Heart right ventricle (tissue), 16 donors: Measurements from ENCODE around the gene UBR2. TPM values are rescaled to one million over a fixed set of nuclear protein-coding genes. Genes with fewer than 3 reads are reported as not detected.

ENCODE experiments used
- ATAC-seq, 8 donors: fragments of 200-7000 bp; cut with Tn5 transposase; one replicate each; pipeline ENCODE4 v1.9.1; 2020; ENCODE audit warnings: mild to moderate bottlenecking in 8 of 8, moderate library complexity in 8 of 8, moderate number of reproducible peaks in 1 of 8
- DNase-seq, 2 donors: peaks; one replicate each; pipeline ENCODE4 v3.0.0-alpha.2; 2020
- H3K27ac ChIP-seq, 10 donors: fragments of 200-600 bp; sonication (generic) in 2 of 10; one replicate each; pipeline versions ENCODE4 v1.5.0 to v1.8.0; 2020 to 2022; ENCODE audit warnings: mild to moderate bottlenecking in 3 of 10
- H3K27me3 ChIP-seq, 7 donors: fragments of 200-600 bp; one replicate each; pipeline ENCODE4 v1.8.0; 2021 to 2022; ENCODE audit warnings: mild to moderate bottlenecking in 2 of 7
- H3K36me3 ChIP-seq, 9 donors: fragments of 200-600 bp; sonication (generic) in 1 of 9; one replicate each; pipeline versions ENCODE4 v1.5.0 to v1.8.0; 2020 to 2022; ENCODE audit warnings: mild to moderate bottlenecking in 2 of 9
- H3K4me1 ChIP-seq, 9 donors: fragments of 200-600 bp; sonication (generic) in 1 of 9; one replicate each; pipeline versions ENCODE4 v1.5.0 to v1.8.0; 2020 to 2022; ENCODE audit warnings: mild to moderate bottlenecking in 4 of 9
- H3K4me3 ChIP-seq, 10 donors: fragments of 200-600 bp; sonication (generic) in 2 of 10; one replicate each; pipeline versions ENCODE4 v1.5.0 to v1.8.0; 2020 to 2022; ENCODE audit warnings: mild to moderate bottlenecking in 7 of 10, moderate library complexity in 2 of 10
- H3K9me3 ChIP-seq, 11 donors: fragments of 200-600 bp in 10 of 11; sonication (generic) in 2 of 11; one replicate each; pipeline versions ENCODE4 v1.5.0 to v1.8.0; 2013 to 2022; ENCODE audit warnings: mild to moderate bottlenecking in 2 of 11, control low read depth in 1 of 11, moderate library complexity in 1 of 11
- CTCF ChIP-seq, 9 donors: fragments of 200-600 bp; sonication (generic) in 2 of 9; IDR thresholded peaks; one replicate each; pipeline versions ENCODE4 v1.5.0 to v1.8.0; 2021 to 2022; ENCODE audit warnings: antibody characterized with exemption in 9 of 9, mild to moderate bottlenecking in 5 of 9, moderate library complexity in 1 of 9
- WGBS, 2 donors: extraction: QIAGEN DNeasy Blood & Tissue Kit; methylation state at CpG; one replicate each; pipeline ENCODE4 v1.1.7; 2013; ENCODE audit warnings: inconsistent platforms in 1 of 2; 5-methylcytosine and 5-hydroxymethylcytosine counted together
- intact Hi-C, 10 donors: fragments of 100-400 bp; cut with DNase I; formaldehyde crosslinking; loops; one replicate each; pipeline versions ENCODE4 v1.11.1 to v1.14.2; 2022
- polyA plus RNA-seq, 2 donors: library from polyadenylated mRNA; stranded (reverse); fragments of 200-250 nt; gene quantifications; one replicate each; pipeline ENCODE4 v1.2.3, GENCODE V29; 2013
- total RNA-seq, 10 donors: library from RNA; stranded (reverse); fragmentation: NEBNext Ultra II Directional in 3 of 10; extraction: Animal tissue kit (Norgen Biotek cat#: 25700) in 3 of 10; gene quantifications; one replicate each; pipeline versions ENCODE4 v1.2.1 to v1.2.4, GENCODE V29; 2021 to 2023
- donor health status: Arrhythmogenic right ventricular cardiomyopathy.
- donor health status: ischemic (EF 13 %, LVEDD 7.1; RV severe dilation, severe dysfunction).
- donor health status: healthy with polysubstance abuse.
- donor health status: DM: no; HTN: yes; CAD: no.
- donor health status: DM: no; HTN: no; CAD: no.
- donor health status: ischemic (EF 25% LVEDD 6.9; RV normal size, moderate dysfunction).
- donor health status: ischemic (EF 25% LVEDD 5.7; RV mildly dilated, moderate dysfunction).
- donor health status: healthy.
- donor health status: DM: yes; HTN: yes; CAD: no.
- donor health status: Ischemic cardiomyopathy.
- donor health status: ischemic (EF 35%, LVEDD 5.7; RV mildly dilated, moderate dysfunction).
- donor health status: nonischemic (EF 11% LVEDD 7.7; RV severe dilation, severe dysfunction).
- donor health status: DM: yes; HTN: yes; CAD: no.
- donor health status: PGD.
- donor health status: ischemic (EF 29% LVEDD 5.4; RV normal size, mild dysfunction).
- donor health status: nonischemic (EF 23%, LVEDD 6.1; RV moderate dilation, normal function).

The UBR2 gene
- total and polyA plus RNA-seq, 12 donors = 6.7 to 36.5 (median 34.4) TPM

DNA sequence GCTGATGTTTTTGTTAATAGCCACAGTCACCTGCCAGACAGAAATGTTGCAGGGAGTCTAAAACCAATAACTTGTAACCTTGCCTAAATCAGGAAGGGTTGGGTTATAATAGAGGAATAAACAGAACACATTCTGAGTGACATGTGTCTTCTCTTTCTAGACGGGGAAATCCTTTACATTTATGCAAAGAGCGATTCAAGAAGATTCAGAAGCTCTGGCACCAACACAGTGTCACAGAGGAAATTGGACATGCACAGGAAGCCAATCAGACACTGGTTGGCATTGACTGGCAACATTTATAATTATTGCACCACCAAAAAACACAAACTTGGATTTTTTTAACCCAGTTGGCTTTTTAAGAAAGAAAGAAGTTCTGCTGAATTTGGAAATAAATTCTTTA, 127.0 kb downstream of the UBR2 start:
- Histone ChIP-seq H3K27me3 (no peaks in the 10 kb centered on the region), H3K4me1 (peaks cover 0 to 44% (median 16%) of the 10 kb centered on the region in 9 donors), H3K9me3 (no peaks in the 10 kb centered on the region), H3K27ac (peak overlapping the region in 4 of 10 donors; percentile 16 to 66 (median 44)), H3K4me3 (no peak overlapping the region), H3K36me3 (peaks cover 0 to 92% (median 48%) of the 10 kb centered on the region in 9 donors)
- ATAC-seq (no peak), DNase-seq (no peak)
- WGBS, 2 donors = 59 to 67% methylated on average over 2 of the region's 2 CpGs
- no peak for TF ChIP-seq CTCF (IDR thresholded peaks at IDR 0.05)
- intact Hi-C loops = loop anchor here in 2 of 10 donors (5.0 kb wide), 1 partner anchor 36 kb away; no protein-coding TSS in a partner anchor

DNA sequence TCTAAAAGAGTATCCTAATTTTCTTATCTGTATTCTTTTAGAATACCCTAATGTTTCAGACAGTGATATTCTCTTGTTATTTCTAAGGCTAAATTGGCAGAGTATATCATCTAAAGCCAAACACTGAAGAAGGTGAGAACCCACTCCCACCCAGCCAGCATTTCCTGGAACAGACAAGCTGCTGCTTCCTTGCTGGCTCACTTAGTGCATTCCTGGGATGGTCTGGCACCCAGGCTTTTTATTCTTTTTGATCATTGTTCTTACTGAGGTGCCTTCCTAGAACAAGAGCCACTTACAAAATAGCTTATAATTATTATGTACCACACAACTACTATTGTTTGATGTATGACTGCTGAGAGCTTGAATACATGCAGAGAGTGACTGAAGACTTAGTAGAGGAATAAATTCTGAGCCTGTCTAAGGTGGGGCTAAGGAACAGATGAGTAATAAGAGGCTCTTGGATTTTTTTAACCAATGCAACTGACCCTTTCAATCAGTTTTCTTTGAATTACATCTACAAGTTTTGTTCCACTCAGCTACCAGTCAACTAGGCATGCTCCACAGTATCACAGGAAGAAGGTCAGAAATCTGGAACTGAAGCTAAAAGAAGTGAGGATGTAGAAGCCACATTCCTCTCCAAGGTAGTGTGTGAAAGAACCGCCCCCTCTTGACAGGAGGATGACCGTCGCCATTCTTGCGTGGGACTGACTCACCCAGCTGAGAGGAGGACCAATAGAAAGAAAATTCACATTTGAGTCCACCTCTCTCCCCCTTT, 128.5 kb downstream of the UBR2 start:
- Histone ChIP-seq H3K27me3 (no peaks in the 10 kb centered on the region), H3K27ac (peak overlapping the region in 8 of 10 donors; percentile 16 to 66 (median 56)), H3K36me3 (peaks cover 0 to 84% (median 43%) of the 10 kb centered on the region in 9 donors), H3K9me3 (no peaks in the 10 kb centered on the region), H3K4me3 (no peak overlapping the region), H3K4me1 (peaks cover 0 to 50% (median 22%) of the 10 kb centered on the region in 9 donors)
- intact Hi-C loops = loop anchor here in 2 of 10 donors (5.0 kb wide), 1 partner anchor 35 kb away; no protein-coding TSS in a partner anchor
- no peak for TF ChIP-seq CTCF (IDR thresholded peaks at IDR 0.05)
- DNase-seq (no peak), ATAC-seq (peak in 7 of 8 donors; percentile 35 to 68 (median 60))
- 53 to 67% methylated on average over 4 of the region's 4 CpGs for WGBS, 2 donors

DNA sequence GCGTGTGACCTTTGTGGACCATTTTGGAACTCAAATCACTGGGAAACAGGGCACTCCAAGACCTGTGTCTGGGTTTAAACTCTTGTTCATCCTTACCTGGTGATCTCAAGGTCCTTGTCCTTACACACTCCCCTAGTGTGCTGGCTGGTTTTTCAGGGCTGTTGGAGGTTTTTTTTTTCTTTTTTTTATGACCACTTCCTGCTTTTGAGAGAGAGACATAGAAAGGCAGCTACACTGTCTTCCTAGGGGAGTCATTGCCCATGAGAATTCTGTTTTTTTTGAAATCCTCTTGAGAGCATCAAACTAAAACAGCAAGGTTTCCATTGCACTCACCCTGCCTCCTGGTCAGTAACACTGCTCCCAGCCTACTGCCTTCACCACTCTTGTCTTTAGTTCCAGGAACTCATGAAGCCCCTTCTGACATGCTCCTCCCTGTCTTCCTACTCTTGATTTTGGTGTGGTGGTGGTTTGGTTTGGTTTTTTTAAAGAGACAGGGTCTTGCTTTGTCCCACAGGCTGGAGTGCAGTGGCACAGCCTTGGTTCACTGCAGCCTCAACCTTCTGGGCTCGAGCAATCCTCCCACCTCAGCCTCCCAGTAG, 130.0 kb downstream of the UBR2 start:
- H3K4me1 ChIP-seq = peaks cover 0 to 50% (median 22%) of the 10 kb centered on the region in 9 donors
- peak overlapping the region in 8 of 10 donors; percentile 3 to 66 (median 39) for H3K27ac ChIP-seq

More for the DNA sequence above, 130.0 kb downstream of the UBR2 start:
- no peak overlapping the region for H3K4me3 ChIP-seq
- no peak for TF ChIP-seq CTCF (IDR thresholded peaks at IDR 0.05)
- intact Hi-C loops = loop anchor here in 2 of 10 donors (5.0 kb wide), 1 partner anchor 33 kb away; no protein-coding TSS in a partner anchor
- WGBS, 2 donors = 93 to 94% methylated on average over 2 of the region's 2 CpGs
- no peak for DNase-seq
- no peaks in the 10 kb centered on the region for H3K9me3 ChIP-seq
- ATAC-seq = no peak
- H3K36me3 ChIP-seq = peaks cover 0 to 74% (median 30%) of the 10 kb centered on the region in 9 donors
- H3K27me3 ChIP-seq = no peaks in the 10 kb centered on the region
